GM12865 (cell line): Measurements from ENCODE around the gene PIM3.

ENCODE experiments used
- DNase-seq: peaks from one replicate; pipeline ENCODE4 v3.0.0; 2010; ENCODE audit warnings: low read depth
- H3K4me3 ChIP-seq: 2 replicates; pipeline ENCODE4 v1.5.1; 2011; ENCODE audit warnings: mild to moderate bottlenecking, low read depth, low read length, control low read depth
- CTCF ChIP-seq: IDR thresholded peaks from 2 replicates; pipeline ENCODE4 v1.5.1; 2011; ENCODE audit warnings: low read length, control low read depth, low read depth, inconsistent platforms; ENCODE audit not compliant: insufficient read depth; ENCODE audit errors: missing control alignments

The PIM3 gene

GRCh38 chr22:49969751-49970527 lies 9.4 kb downstream of the PIM3 start:
- no peak overlapping the region for H3K4me3 ChIP-seq
- no peak for TF ChIP-seq CTCF
- no peak for DNase-seq

- H3K4me3 ChIP-seq = peak overlapping the region; percentile 63
- peak; percentile 95 for DNase-seq
- TF ChIP-seq CTCF = no peak
Observed at GRCh38 chr22:49970528-49971231, 10.1 kb downstream of the PIM3 start.

- TF ChIP-seq CTCF = no peak
- no peak for DNase-seq
- peak overlapping the region; percentile 63 for H3K4me3 ChIP-seq
Observed at GRCh38 chr22:49971232-49972162, 10.9 kb downstream of the PIM3 start.

GRCh38 chr22:49972163-49973017 lies 11.8 kb downstream of the PIM3 start:
- TF ChIP-seq CTCF = no peak
- peak overlapping the region; percentile 63 for H3K4me3 ChIP-seq
- DNase-seq = no peak

GRCh38 chr22:49973018-49973961 lies 12.7 kb downstream of the PIM3 start:
- no peak for DNase-seq
- H3K4me3 ChIP-seq = no peak overlapping the region
- TF ChIP-seq CTCF = no peak
